NCI-H2171 (cell line): ENCODE results near the gene ZNF296.

Source experiments
- DNase-seq: peaks from one replicate; lab custom pipeline; 2025; lab: John Stamatoyannopoulos, UW

ZNF296 gene

GRCh38 chr19:45086480-45086879, 10.2 kb upstream of the ZNF296 start:
- DNase-seq: no peak

DNA sequence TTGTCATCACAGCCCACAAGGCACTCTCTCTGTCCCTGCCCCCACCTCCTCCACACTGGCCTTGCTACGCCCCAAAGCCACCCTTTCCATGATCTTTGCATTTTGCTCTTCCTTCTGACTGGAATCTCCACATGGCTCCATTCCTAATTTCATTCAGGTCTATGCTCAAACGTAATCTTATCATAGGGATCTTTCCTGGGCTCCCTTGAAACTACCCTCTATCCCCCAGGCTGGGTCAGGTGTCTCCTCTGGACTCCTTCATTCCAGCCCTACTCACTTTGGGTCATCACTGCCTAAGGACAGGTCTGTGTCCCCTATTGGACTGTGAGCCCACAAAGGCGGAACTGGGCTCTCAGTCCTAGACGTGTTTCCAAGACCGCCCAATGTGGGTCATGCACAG, 5.9 kb upstream of the ZNF296 start:
- DNase-seq: no peak

DNA sequence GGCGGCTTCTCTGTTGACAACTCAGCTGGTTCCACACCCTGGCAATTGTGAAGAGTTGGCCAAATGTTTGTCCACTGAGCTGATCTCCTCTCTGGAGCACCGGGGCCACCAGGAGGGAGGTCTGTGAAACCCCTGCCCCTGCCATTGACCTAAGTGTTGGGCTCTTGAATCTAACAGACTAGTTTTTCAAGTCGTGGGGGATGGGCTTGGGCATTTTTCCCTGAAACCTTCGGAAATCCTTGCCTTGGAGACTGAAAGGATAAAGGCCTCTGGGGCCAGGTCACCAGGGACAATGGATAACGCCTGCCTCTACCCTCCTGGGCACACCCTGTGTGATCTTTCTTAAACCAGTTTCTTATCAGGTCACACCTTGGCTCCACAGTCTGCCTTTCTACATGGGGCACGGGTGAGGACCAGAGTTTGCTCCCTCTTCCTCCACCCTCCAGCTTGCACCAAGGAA, 3.7 kb upstream of the ZNF296 start:
- DNase-seq: no peak

- DNase-seq: peak; percentile 88
These were observed 3.0 kb upstream of the ZNF296 start, which contains the start of gene GEMIN7 for GRCh38 chr19:45079063-45079910. Gene GEMIN7, plus strand, starts transcription at chr19:45079260. Its CDS starts 10,855 bp downstream, at chr19:45090115.

GRCh38 chr19:45078390-45079062, 2.2 kb upstream of the ZNF296 start:
- DNase-seq: no peak

DNA sequence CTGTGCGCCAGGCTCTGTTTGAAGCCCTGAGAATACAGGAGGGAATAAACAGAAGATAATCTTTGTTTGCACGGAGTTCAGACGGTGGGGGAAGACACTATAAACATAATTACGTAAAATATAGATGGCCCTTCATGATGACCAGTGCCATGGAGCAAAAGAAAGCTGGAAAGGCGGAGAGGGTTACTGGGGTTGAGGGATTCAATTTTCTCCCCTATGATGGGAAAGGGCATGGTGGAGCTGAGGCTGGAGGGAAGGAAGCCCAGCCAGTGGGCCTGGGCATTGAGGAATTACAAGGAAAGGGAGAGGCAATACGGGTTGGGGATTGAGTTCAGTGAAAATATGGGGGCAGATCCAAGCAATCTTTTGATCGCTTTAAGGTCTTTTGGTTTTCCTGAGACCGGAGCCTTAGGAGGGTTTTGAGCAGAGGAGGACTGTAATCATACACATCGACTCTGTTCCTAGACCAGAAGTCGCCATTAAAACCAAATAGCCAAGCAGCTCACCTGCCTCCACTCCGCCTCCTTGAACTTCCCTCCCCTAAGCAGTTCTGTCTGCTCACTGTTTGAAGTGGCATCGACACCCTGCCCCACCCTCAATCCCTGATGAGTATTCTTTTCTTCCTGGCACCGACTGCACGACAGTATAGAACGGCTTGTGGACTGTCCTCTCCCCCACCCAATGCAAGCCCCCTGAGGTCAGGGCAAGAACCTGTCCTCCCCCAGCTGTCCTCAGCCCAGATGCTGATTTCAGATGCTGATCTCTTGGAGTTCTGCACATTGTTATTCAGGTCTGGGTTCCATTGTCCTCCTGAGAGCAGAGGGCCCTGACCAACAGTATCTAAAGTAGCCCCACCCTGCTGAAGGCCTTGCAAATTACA, 813 bp upstream of the ZNF296 start:
- no peak for DNase-seq

GRCh38 chr19:45075301-45076028, 813 bp downstream of the ZNF296 start:
- DNase-seq: no peak

GRCh38 chr19:45074744-45075300, 1.5 kb downstream of the ZNF296 start:
- no peak for DNase-seq

- no peak for DNase-seq
These were observed 4.1 kb downstream of the ZNF296 start for GRCh38 chr19:45071969-45072790.

DNA sequence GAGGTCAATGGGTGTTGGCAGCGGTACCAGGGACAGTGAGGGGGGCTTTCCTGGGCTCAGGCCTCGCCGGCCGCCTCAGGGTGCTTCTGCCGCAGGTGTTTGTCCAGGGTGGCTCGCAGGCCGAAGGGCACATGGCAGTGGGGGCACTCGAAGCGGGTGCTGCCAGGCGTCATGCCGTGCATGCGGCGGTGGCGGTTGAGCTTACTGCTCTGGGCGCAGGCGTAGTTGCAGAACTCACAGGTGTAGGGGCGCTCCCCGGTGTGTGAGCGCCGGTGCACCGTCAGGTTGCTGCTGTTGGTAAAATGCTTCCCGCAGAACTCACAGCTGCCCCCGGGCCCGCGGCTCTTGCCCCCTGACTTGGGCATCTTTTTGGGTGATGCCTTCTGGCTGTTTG, 4.7 kb downstream of the ZNF296 start:
- DNase-seq: no peak

DNA sequence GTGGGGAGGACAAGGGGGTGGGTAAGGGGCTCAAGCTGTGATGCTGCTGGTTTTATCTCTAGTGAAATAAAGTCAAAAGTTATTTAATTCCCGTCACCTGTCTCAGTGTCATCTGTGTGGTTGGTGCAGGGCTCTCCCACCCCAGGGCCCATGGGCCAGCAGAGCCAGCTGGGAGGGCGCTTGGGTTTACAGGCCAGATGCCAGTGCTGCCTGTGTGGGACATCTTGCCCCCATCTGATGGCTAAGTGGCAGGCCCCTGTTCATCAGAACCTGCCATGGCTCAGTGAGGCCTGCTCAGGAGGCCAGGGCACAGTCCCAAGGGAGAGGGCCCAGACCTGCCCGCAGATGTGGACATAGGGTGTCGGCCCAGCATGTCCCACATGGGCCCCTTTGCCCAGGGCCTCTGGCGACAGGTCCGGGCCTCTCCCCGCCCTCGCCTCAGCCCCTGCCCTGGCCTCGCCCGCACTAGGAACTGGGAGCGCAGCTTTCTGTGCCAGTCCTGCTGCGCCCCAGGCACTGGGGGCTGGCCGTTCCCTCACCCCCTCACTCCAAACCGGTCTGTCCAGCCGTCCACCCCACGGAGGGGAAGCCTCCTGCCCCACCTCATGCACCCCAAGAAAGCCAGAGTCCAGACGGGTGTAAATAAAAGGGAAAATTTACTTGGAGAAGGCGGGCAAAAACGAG, 5.3 kb downstream of the ZNF296 start:
- no peak for DNase-seq

GRCh38 chr19:45070214-45070613, 6.1 kb downstream of the ZNF296 start:
- no peak for DNase-seq

- no peak for DNase-seq
These were observed 7.2 kb downstream of the ZNF296 start for GRCh38 chr19:45069056-45069455.

DNA sequence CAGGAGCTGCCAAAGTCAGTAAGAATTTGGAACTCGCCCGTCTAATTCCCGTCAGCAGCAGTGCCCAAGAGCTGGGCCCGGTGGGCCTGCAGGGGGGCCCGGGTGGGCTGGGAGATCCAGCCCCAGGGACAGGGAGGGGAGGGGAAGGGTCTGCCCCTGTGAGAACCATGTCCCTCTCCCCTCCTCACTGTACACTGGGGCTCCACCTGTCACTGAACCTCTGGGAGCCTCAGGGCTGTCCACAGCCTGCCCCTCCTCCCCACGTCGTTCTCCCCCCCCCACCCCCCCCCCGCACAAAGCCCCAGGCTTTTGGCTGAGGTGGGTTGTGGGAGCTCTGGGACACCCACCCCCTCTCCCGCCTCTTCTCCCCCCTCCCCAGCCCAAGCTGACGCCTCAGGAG, 8.2 kb downstream of the ZNF296 start:
- DNase-seq: no peak

DNA sequence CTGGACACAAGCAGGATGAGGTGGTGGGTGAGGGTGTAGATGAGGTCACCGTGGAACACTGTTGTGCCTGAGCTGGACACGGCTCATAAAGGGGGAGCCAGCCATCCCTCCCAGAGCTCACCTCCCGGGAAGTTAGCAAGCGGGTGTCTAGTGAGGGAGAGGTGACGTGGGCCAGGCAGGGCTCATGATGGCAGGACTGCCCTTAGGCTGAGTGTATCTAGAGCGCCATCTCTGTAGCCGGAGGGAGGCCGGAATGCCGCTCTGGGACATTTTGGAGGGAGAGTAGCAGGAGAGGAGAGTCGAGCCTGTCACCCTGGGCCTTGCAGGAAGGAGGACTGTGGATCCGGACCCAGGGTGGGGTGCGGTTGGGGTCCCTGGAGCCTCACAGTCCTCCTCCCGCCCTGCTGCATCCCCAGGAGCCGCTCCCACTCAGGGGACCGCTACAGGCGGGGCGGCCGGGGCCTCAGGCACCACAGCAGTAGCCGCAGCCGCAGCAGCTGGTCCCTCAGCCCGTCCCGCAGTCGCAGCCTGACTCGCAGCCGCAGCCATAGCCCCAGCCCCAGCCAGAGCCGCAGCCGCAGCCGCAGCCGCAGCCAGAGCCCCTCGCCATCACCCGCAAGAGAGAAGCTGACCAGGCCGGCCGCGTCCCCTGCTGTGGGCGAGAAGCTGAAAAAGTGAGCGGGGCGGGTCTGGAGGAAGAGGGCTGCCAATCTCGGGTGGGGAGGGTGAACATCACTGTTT, 9.2 kb downstream of the ZNF296 start:
- no peak for DNase-seq

GRCh38 chr19:45063851-45064801, 12.2 kb downstream of the ZNF296 start:
- DNase-seq: no peak

DNA sequence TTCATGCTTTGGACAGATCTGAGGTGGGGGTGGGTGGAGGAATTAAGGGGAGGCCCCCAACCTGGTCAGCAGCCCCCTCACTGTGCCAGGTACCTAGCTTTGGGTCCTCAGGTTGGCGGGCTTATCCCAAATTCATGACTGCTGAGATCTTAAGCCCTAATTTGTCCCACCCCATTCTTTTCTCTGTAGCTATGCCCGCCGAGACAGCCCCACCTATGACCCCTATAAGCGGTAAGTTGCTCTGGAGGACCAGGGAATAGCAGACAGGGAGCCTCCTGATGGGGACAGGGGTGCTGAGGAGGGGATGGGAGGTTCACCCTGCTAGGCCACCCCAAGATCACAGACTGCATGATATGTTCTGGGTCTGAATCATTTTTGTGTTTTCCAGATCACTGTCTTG, 14.3 kb downstream of the ZNF296 start:
- DNase-seq: no peak
